Measurements from ENCODE around the gene ACTL7B.
"Not testable (repeated sequence)": the region's sequence is repeated elsewhere in the genome, so short reads cannot be mapped to it uniquely, and the experiment has no call there.

The ACTL7B gene

GRCh38 chr9:108855888-108856287 lies at the start of gene ACTL7B:
Gene ACTL7B, minus strand, starts transcription at chr9:108855986. Its CDS starts 56 bp downstream, at chr9:108855930.
- no peak for DNase-seq (ENCODE audit: low spot score)

- no peak for DNase-seq (ENCODE audit: low spot score)
These were observed 49.7 kb upstream of the ACTL7B start for GRCh38 chr9:108905494-108905893.

GRCh38 chr9:108904161-108904560 lies 48.4 kb upstream of the ACTL7B start:
- no peak for DNase-seq (ENCODE audit: low spot score)

- no peak for DNase-seq (ENCODE audit: low spot score)
These were observed 47.8 kb upstream of the ACTL7B start for GRCh38 chr9:108903420-108904103.

DNA sequence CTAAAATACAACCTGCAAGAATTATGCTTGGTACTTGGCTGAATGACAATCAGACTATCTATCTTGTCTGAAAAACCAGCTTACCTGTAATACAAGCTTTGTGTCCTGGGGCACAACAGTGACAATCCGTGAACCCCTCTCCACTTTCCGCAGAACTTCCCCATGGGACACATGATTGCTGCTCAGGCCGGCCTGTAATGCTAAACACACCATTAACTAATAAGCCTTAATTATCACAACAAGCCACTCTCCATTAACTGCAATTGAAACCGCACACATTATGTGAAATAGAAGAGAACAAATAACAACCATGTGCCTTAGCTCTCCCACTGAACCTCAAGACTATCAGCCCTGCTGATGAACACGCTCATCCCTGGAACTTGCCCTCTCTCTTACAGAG lies 44.4 kb upstream of the ACTL7B start:
- no peak for DNase-seq (ENCODE audit: low spot score)

DNA sequence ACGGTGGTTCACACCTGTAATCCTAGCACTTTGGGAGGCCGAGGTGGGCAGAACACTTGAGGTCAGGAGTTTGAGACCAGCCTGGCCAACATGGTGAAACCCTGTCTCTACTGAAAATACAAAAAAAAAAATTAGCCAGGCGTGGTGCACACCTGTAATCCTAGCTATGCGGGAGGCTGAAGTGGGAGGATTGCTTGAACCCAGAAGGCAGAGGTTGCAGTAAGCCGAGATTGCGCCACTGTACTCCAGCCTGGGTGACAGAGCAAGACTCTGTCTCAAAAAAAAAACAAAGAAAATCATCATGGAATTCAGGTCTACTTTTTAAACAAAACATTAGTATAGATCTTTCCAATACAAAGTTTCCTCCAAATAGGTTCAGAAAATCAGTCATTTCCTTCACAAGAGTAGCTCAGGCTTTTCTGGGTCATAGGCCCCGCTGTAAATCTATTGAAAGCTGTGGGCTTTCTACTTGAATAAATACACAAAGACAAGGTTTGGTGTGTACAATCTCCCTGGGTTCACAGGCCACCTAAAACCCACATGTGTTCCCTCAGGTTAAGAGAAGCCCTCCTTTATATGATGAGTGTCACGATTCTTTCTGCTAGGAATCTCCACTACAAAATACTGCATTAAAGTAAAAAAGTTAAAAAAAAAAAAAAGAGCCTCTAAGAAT lies 43.4 kb upstream of the ACTL7B start:
- DNase-seq (ENCODE audit: low spot score), result not testable (repeated sequence)

DNA sequence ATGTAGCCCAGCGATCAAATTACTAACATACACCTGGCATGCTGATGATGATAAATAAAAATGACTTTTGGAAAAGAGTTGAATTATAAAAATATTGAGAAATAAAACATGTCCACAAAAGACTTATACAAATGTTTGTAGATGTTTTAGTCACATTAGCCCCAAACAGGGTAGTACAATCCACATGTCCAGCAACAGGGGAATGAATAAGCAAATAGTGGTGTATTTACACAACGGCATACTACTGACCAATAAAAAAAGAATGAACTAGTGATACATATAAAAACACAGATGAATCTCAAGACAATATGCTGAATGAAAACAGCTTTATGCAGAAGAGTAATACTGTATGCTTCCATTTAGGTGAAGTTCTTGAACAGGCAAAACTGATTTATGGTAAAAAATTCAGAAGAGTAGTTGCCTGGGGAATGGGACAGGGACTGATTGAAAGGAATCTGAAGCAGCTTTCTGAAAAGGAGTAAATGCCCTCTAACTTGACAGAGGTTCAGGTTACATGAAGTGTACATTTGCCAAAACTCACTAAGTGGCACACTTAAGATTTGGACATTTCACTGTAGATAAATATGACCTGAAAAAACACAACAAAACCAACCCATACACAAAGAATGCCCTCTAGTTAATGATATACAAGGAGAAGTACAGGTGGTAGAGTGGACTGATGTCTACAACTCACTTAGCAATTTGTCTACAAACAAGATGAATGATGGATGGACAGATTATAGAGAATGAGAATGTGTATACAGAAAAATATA lies 41.7 kb upstream of the ACTL7B start:
- no peak for DNase-seq (ENCODE audit: low spot score)

DNA sequence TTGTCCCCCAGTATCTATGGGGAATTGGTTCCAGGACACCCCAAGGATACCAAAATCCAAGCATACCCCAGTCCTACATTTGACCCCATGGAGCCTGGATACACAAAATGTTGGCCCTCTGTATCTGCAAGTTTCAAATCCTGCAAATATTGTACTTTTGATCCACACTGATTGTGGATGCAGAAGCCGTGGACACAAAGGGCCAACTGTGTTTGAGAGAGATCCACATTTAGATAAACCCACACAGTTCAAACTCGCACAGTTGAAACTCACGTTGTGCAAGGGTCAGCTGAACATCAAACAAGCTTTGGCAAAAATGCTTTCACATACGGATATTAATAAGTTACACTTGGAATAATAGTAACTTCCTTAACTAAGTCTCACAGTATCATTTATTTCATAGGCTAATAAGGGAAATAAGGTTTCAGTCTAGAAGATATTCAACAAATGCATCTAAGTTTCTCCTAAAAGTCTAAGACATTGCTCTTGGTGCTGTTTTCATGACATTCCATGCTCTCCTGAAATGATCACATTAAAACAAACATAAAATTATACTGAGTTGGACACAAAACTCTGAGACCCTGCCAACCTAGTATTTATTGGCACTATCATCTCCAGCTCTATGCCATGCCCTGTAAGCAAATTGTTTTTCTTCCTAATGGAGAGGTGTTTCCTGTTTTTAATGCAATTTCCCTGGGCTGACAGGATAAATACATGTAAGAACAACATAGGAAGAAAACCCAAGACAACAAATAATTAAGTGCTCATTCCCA lies 38.6 kb upstream of the ACTL7B start:
- no peak for DNase-seq (ENCODE audit: low spot score)

- DNase-seq (ENCODE audit: low spot score), result no peak
These were observed 33.9 kb upstream of the ACTL7B start for GRCh38 chr9:108889649-108890067.

DNA sequence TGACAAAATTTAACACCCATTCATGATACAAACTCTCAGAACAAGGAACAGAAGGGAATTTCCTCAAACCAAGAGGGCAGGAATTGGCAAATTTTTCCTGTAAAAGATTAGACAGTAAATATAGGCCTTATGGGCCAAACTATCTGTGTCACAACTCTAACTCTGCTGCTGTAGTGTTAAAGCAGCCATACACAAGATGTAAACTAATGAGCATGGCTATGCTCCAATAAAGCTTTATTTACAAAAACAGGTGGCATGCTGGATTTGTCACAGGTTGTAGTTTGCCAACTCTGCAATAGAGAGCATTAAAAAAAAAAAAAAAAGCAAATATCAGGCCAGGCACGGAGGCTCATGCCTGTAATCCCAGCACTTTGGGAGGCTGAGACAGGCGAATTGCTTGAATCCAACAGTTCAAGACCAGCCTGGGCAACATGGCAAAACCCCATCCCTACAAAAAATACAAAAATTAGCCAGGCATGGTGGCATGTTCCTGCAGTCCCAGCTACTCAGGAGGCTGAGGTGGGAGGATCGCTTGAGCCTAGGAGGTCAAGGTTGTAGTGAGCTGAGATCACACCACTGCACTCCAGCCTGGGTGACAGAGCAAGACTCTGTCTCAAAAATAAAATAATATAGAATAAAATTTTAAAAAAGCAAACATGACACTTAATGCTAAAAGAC lies 30.9 kb upstream of the ACTL7B start:
- not testable (repeated sequence) for DNase-seq (ENCODE audit: low spot score)

DNA sequence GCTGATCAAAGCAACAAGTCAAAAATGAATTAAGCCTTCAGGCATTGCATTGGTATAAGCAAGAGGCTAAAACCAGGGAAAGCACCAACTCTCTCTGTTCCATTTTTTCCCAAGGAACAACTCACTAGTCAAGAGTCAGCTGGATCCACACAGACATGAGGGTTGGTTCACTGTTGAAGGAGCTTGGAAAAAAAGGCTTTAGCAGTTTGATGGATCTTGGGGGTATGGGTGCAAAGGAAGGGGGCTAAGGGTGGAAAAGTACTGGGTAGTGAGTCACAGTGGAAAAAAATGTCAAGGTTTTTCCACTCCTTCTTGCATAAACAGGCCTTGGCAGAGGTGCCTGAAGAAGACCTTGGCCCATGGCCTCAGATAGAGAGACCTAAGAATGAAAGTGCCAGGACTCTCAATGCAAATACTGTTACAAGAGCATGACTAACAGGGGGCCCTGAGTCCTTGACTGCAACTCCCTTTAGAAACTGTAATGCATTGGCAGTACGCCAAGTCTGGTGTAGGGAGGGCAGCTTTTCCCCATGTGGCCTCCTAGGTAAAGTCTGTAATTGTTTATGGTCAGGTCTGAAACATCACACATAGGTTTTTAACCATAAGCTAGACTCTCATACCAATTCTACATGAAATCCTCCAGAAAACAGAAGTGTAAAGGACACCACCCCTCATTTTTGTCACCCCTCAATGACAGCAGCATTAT lies 30.0 kb upstream of the ACTL7B start:
- DNase-seq (ENCODE audit: low spot score), result peak; percentile 54

- no peak for DNase-seq (ENCODE audit: low spot score)
These were observed 28.9 kb upstream of the ACTL7B start for GRCh38 chr9:108884701-108885100.

- DNase-seq (ENCODE audit: low spot score), result no peak
These were observed 27.3 kb upstream of the ACTL7B start for GRCh38 chr9:108883085-108883484.

DNA sequence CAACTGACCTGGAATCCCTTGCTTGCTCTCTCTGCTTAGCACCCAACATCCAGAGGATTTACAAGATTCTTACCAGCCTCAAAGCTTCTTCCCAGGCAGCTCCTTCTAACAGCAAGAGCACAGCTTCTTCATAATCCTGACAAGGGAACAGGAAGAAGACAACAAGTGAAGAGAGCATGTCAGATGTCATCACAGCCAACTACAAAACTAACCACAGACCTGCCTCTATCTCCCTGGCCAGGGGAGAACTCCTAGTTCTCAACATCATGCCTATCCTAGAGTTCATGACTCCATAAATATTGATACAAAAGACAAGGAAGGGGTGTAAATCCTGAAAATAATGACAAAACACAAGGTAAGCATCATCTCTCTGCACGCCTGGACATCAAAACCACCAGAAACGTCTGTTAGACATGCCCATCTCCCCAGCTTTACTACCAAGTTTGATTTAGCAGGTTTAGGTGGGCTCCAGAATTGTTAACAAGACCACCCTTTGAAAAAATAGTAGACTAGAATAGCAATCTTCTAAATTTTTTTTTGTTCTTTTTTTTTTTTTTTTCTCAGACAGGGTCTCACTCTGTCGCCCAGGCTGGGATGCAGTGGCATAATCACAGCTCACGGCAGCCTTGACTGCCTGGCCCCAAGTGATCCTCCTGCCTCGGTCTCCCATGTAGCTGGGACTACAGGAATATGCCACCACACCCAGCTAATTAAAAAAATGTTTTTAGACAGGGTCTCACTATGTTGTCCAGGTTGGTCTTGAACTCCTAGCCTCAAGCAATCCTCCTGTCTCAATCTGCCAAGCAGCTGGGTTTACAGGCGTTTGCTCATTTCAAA lies 26.5 kb upstream of the ACTL7B start:
- DNase-seq (ENCODE audit: low spot score), result no peak

GRCh38 chr9:108880738-108881316 lies 25.0 kb upstream of the ACTL7B start:
- no peak for DNase-seq (ENCODE audit: low spot score)

DNA sequence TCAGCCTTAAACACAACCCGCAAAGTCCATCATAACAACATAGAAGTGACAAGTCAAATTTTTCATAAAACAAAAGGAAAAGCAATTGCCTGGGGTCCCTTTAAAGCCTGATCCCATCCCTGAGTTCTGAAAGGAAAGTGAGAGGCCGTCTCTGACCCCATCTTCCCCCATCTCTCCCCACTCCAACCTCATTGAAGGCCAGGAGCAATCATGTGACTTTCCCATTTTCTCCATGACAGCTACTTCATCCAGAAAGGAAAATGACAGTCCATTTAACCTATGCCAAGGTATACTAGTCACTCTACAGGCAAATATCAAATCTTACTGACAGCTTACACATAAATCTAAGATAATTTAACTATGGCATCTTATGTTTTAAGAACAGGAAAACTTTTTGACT lies 21.7 kb upstream of the ACTL7B start:
- no peak for DNase-seq (ENCODE audit: low spot score)

DNA sequence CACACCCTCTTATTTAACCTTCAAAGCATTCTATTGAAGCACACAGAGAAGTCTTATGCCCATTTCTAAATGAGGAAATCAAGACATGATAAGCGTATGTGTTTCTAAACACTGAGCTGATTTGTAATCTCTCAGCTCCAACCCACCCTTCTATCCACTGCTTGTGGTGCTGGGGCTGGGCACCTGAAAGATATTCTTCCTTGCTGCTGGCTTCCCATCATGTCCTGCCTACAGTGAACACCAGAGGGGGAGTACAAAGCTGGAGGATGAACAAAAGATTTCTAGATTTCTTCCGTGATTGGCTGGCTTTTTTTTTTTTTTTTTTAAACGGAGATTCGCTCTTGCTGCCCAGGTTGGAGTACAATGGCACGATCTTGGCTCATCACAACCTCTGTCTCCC lies 20.6 kb upstream of the ACTL7B start:
- DNase-seq (ENCODE audit: low spot score), result no peak

- no peak for DNase-seq (ENCODE audit: low spot score)
These were observed 18.4 kb upstream of the ACTL7B start for GRCh38 chr9:108874058-108874788.

All from activated CD4-positive, alpha-beta T cell treated with anti-CD3 and anti-CD28 coated beads, Interleukin-2, Interleukin-4, amounts not matched to agents 100 ng/mL and 50 ng/mL, durations not matched to agents 16 hours and 8 hours (primary cell).